ENCODE measurements around the gene MARK3.

Gene MARK3

GRCh38 chr14:103550451-103551337 lies 165.5 kb downstream of the MARK3 start:
- TF ChIP-seq CTCF (IDR thresholded peaks at IDR 0.05; ENCODE audit: borderline replicate concordance, control extremely low read depth, extremely low read depth, insufficient read depth, missing control alignments), result no peak
- in situ Hi-C loops (cut with MboI; ENCODE audit: low sequenced_read_pairs, unreplicated experiment), result no loop called here
- no peak for DNase-seq (ENCODE audit: low spot score)

GRCh38 chr14:103551338-103551762 lies 166.1 kb downstream of the MARK3 start:
- no peak for TF ChIP-seq CTCF (IDR thresholded peaks at IDR 0.05; ENCODE audit: borderline replicate concordance, control extremely low read depth, extremely low read depth, insufficient read depth, missing control alignments)
- no peak for DNase-seq (ENCODE audit: low spot score)
- in situ Hi-C loops (cut with MboI; ENCODE audit: low sequenced_read_pairs, unreplicated experiment), result no loop called here

DNA sequence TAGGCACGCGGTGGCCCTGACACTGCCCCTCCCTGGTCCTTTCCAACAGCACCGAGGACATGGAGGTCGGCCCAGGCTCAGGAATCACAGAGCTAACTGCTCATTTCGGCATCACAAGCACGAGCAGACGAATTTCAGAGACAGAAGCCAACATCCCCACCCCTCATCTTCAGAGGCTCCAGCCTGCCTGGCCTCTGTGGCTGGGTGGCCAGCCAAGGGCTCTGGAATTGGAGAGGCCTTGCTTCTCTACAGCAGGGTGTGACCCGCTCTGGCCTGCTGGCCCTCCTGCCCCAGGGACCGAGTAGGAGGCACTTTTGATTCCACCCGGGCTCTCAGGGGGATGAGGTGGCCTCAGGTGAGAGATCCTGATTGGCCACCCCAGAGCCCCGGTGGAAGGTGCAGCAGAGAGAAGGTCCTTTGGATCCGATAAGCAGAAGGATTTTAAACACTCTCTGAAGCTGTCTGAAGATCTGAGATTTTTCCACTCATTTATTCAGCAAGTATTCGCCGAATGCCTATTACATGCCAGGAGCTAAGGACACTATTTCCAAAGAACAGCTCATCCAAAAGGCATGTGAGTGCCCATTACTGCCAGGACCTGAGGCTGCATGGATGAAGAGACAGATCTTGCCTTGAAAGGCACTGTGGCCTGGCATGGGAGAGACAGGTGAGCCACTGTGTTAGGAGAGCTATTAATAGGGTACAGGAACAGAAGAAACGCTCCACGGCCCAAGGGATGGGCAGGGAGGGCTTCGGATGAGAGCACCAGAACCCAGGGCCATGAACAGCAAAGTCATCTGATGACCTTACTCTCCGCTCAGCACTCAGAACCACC lies 167.0 kb downstream of the MARK3 start:
- no peak for DNase-seq (ENCODE audit: low spot score)
- in situ Hi-C loops (cut with MboI; ENCODE audit: low sequenced_read_pairs, unreplicated experiment), result no loop called here
- no peak for TF ChIP-seq CTCF (IDR thresholded peaks at IDR 0.05; ENCODE audit: borderline replicate concordance, control extremely low read depth, extremely low read depth, insufficient read depth, missing control alignments)

DNA sequence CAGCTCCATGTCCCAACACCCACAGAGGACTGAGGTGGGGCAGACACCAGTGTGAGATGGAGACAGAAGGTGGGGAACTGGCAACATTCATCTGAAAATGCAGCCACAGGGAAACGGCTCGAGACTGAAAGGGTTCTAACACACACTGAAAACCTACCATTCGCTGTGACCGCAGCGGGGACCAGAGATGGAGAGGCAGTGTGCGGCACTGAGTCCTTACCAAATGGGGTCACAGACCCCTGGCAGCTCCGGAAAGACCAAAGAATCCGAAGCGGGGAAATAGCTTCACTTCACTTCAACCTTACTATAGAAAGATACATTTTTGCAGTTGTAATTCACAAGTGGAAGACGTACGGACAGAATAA lies 167.6 kb downstream of the MARK3 start:
- no peak for TF ChIP-seq CTCF (IDR thresholded peaks at IDR 0.05; ENCODE audit: borderline replicate concordance, control extremely low read depth, extremely low read depth, insufficient read depth, missing control alignments)
- in situ Hi-C loops (cut with MboI; ENCODE audit: low sequenced_read_pairs, unreplicated experiment), result no loop called here
- DNase-seq (ENCODE audit: low spot score), result no peak
